Stimulated activated CD4-positive, alpha-beta T cell treated with anti-CD3 and anti-CD28 coated beads, Interleukin-4, amount 100 ng/mL, for 48 hours (primary cell): ENCODE data around the gene CARMIL1.

Source experiments
- DNase-seq, 2 donors: peaks; one replicate each; pipeline ENCODE4 v3.0.0-alpha.2; 2020; ENCODE audit warnings: low read depth in 2 of 2

The CARMIL1 gene

DNA sequence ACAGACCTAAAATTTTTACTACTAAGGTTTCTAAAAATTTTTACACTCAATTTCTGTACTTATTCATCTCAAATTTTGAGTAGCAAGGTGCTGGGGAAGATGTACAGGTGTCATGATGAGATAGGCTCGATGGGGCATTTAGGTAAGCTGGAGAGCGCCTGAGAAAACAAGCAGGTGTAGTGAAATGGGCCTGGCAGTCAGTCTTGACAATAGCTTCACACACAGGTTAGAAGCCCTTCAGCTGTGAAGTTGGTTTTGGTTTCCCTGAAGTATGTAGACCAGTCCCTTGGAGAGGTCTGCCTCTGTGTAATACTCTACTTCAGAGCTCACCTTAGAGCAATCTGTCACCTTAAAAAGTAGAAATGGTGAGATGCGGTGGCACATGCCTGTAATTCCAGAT lies 228.9 kb downstream of the CARMIL1 start:
- no peak for DNase-seq

DNA sequence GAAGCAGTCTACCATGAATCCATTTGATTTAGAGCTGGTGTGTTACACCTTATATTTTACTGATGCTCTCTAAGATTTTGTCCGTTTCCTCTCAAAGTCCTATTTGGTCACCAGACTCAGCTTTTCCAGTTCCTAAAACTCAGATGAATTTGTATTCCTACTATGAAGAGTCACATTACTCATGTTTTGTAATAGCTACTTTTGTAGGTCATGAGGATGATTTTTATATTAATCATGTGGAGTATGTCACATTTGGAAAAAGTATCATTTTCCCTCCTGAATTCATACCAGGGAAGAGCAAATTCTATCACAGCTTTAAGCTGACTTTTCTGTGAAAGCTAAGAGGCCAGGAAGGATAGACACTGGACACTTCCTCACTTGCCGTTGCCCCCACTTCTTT lies 232.2 kb downstream of the CARMIL1 start:
- DNase-seq: no peak

DNA sequence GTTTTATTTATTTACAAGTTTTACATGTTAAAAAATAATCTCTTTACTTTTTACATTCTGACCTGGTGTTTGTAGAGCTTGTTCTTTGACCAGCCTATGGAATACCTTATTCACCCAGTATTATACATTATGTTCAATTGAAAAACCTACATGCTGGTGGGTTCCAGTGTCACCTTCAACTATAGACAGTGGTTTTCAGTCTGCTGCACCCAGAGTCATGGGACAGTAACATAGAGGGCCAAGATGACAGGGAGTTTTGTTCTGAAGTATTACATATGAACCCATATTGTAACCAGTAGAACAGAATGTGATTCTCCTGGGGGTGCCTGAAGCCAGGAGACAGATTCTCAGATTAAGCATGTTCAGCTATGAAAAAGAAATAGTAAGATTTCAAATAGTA lies 233.4 kb downstream of the CARMIL1 start:
- no peak for DNase-seq

DNA sequence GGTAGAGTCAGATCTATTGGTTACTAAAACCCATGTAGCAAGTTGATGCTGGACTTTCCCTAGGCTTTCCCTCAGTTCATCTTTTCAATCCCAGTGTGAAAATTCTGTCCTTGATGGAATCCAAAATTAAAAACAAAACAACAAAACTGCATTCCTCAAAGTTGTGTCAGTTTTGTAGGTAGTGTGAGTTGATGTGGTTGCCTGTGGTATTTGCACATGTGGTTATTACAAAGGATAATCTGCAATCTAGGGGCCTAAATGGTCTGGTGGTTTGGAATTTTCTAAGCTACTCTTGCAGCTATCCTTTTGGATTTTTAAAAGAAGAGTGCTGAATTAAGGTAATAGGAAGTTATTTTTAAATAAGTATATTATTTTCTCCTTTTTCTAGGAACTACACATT lies 240.7 kb downstream of the CARMIL1 start:
- no peak for DNase-seq

DNA sequence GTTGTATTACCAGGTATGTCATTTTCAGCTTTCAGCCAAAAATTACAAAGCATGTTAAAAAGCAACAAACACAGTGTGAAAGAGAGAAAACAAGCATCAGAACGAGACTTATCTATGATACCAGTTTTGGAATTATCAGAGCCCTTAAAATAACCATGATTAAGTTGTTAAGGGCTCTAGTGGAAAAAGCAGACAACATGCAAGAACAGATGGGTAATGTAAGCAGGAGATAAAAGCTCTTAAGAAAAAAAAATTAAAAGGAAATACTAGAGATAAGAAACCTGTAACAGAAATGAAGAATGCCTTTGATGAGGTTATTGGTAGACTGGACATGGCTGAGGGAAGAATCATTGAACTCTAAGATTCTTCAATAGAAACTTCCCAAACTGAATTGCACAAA lies 245.4 kb downstream of the CARMIL1 start:
- DNase-seq: no peak

DNA sequence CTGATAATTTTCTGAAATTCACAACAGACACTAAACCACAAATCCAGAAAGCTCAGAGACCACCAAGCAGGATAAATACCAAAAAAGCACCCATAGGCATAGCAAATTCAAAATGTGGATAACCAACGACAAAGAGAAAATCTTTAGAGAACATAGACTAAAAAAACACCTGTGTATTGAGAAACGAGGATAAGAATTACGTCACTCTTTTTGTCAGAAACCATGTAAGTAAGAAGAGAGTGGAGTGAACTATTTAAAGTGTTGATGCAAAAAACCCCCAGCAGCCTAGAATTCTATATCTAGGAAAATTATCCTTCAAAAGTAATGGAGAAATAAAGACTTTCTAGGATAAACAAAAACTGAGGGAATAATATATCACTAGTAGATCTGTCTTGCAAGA lies 245.9 kb downstream of the CARMIL1 start:
- DNase-seq: no peak

DNA sequence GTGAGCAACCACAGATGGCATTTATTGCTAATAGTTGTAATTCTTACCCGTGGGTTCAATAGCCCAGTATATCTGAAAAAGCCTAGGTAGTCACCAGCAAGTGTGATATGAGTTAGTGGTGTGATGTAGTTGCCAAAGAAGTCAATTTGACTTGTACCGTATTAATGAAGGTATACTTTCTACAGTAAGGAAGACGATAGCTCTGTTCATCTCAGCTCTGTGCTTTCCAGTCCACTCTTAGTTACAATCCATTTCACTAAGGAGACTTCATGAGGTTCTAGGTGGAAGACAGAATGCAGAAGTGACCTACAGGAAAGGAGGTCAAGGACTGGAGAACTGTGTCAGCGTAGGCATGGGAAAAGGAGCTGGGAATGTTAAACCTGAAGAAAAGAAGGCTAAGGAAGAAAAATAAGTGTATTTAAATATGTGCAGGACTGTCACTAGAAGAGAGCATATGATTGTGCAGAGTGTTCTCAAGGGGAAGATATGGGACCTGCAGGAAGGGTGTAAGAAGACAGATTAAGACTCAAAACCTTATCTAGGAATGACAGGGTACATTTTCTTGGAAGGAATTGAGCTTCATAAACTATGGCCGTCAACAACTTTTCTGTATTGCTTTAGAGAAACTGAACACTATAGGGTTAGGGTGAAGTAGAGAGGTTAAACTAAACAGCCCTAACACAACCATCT lies 255.9 kb downstream of the CARMIL1 start:
- no peak for DNase-seq

DNA sequence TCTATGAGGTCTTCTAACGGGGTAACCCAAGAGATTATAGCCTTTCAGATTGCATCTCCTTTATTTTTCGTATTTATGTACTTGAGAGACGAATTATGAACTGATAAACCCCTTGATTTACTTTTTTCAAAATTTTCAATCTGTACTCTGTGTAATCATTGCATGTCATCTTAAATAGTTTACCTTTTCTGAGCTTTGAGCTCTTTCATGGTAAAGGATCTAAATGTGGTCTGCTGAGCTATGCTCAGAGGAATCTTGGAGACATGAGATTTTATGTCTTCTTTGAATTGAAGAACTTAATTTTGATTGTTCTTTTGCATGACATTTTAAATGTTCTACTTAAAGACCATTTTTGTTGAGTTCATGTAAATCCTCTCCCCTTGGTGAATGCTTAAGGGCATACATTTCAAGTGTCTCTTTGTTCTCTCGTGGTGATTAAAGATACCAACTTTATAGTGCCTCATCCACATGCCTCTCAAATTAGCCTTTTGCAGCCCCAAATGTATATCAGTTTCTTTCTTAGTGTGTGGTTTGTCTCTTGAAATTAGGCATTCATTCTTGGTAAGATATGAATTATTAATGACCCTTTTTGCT lies 256.6 kb downstream of the CARMIL1 start:
- no peak for DNase-seq

DNA sequence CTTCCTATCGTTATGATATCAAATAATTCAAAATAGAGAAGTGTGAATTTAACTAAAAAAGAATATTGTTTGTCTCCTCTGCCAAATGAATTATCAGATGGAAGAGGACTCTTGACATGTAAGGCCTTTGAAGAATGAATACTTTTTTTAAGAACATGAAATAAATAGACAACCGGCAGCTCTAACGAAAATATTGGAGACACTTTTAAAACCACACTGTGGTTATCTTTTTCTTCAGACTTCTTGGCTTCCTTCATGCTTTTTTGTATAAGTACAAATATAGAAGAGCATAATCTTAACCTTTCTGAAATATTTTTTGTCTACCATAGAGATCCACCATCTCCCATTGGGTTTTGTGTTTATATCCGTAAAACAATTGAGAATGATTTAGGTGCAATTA lies 257.6 kb downstream of the CARMIL1 start:
- DNase-seq: no peak

DNA sequence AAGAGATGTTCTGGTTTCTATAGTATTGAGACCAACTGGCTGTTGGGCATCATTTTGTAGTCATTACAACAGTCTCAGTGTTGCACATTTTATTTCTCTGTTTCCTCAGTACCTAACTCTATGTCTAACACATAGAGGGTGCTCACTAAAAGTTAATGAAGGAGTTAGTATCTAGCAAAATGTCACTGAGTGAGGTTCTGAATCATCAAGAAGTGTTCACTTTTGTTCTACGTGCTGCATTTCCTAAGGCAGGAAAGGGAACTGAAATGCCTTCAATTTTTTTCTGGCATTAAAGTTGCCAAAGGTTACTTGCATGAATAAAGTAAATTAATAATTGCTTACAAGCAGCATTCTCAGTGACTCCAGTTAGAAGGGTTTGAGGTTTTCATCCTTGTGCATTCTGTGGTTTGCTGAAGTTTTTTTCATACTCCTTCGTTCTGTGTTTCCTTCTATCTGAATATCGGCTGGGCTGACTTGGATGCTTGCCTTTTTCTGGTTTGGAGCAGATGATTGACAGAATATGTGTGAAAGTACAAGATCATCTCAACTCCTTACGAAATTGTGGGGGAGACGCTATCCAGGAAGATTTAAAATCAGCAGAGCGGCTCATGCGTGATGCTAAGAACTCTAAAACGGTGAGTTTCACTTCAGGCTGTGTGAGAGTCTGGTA lies 258.3 kb downstream of the CARMIL1 start:
- DNase-seq: no peak

DNA sequence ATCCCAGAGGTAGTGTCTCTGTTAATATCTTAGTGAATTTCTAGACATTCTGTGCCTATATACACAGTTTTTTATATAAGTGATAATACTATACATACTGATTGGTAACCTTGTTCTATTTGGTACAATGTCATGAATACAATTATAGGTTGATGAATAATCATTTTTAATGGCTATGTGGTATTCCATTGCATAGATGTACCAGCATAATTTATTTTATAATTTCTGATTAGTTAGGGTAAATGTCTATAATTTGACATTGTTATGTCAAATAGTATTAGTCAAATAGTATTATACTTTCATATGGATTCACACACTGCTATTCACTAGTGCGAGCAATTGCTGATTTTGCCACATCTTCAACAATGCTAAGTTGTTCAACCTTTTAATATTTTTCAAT lies 262.1 kb downstream of the CARMIL1 start:
- no peak for DNase-seq

DNA sequence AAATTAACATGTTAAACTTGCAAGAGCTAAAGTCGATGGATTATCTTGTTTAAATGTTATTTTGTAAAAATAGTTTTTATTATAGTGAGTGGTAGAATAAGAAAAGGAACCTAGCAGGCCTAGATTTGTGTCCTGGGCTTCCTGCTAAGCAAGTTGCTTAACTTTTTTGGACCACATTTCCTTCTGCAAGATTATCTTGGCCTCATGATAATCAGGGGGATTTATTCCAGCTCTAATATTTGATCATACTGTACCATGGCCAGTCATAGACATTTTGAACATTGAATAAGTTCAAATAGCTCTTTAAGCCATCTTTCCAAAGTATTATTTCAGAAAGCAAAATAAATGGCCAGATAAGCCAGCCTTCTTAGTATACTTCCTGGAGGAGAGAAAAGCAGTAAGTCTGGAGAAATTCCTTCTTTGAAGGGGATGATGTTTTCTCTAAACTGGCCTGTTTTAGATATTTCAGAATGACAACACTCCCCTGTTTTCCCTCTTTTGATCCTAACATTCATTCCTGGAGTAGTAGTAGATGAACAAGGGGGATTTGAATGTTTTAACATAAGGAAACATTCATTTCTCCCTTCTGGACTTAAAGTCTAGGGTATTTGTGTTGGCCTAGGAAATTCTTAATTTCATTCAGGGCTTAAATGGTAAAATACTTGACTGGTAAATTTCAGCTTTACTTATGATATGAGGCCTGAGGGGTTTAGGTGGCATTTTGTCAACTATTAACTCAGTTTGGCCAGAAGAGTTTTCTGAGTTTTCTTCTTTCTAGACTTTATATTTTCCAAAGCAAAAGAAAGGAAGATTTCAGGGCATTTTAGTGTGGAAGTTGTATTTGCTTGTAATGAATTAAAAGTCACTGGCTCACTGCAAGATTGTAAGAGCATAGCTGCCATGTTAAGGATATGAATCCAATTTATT lies 264.1 kb downstream of the CARMIL1 start:
- no peak for DNase-seq

DNA sequence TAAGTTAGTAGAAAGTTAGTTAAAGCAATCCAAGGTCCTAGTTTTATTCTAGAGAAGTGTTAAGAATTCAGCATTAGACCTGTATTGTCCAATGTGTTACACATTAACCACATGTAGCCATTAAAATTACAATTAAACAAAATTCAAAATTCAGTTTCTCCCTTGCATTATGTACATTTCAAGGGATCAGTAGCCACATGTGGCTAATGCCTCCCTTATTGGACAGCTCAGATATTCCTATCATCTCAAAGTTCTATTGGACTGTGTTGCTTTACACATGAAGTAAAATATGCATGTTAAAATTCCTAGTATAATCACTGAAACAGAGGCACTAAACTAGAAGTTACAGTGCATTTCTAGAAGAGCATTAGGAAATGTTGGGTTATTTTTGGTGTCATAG lies 265.7 kb downstream of the CARMIL1 start:
- no peak for DNase-seq

DNA sequence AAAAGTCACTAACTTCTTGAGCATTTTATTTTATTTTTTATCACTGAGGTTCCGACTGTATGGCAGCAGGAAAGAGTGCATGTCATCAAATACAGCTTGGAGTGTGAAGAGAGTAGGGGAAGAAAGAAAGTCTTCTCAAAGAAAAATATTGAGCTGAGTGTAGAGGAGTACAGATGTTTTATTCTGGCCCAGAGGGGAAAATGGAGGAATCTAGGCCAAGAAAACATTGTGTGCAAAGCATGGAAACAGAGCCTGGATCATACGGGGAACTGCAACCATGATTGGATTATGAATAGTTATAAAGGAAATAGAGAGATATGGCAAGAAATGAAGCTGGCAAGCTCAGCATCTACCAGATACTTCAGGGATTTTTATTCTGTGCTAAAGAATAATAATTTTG lies 268.6 kb downstream of the CARMIL1 start:
- DNase-seq: no peak

DNA sequence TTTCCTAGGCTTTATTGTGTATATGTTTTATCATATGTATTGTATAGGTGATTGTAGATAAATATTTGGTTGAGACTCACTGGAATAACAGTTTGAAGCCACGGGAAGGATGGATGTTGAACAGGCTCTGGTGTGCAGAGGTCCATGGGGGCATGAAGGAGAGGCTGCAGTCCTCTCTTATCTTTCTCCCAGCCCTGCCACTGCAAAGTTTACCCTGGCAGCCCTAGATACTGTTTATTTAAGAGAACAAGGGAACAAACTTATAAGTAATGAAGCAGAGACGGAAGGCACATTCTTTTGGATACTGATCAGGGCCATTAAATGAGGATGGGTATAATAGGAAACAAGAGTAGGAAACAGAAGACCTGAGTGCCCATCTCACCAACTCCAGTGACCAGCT lies 269.3 kb downstream of the CARMIL1 start:
- no peak for DNase-seq

DNA sequence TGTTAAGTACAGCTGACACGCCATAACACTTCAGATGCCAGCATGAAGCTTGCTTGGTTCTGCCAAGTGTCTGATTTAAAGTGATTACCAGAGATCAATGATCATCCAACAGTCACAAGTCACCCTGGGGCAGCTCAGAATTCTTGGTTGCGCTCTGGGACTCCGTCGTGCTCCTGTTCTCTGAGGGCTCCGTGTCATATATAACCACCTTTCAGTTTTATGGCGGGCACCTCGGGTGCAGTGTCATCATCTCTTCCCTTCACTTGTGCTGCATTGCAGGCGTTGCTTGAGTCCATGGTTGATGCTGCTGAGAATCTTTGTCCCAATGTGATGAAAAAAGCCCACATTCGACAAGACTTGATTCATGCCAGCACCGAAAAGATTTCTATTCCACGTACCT lies 271.5 kb downstream of the CARMIL1 start:
- no peak for DNase-seq

DNA sequence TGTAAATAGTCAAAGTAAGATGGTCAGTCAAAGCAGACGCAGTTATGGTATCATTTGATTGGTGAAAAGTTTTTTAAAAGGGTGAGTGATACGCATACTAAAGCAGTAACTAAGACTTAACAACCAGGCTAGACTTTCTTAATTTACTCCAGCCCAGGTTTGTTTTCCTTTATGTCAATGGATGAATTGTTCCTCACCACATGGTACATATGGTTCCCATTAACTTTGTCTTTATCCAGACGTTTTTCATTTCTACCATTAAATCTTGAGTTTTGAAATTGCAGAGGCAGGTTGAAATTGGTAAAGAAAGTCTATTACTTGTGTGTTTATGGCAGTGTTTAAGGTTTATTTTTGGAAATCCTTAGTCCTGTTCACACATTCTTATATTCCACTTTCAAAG lies 274.3 kb downstream of the CARMIL1 start:
- DNase-seq: no peak

DNA sequence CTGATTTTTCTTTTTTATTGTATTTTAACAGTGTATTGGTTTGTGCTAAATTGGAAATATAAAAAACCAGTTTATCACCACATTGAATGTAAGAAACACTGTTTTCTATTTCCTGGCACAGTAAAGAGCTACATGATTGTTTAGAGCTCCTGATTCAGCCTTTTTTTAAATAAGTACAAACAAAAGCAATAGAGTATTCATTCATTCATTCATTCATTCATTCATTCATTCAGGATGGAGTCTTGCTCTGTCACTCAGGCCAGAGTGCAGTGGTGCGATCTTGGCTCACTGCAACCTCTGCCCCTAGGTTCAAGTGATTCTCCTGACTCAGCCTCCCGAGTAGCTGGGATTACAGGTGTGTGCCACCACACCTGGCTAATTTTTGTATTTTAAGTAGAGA lies 276.0 kb downstream of the CARMIL1 start:
- no peak for DNase-seq

DNA sequence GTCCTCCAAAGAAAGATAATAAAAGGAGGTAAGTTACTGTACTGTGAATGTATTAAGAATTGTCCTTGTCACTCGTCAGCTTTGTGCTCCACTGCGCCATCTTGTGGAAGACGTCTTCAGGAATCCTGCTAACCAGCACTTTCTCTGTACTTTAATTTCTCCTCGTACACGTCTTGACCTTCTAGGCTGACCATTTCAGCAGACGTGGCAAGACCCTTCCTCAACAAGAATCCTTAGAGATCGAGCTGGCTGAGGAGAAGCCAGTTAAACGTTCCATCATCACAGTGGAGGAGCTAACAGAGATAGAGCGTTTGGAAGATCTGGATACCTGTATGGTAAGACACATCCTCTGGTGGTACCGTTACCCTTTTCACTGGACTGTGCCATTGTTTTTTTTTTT lies 277.3 kb downstream of the CARMIL1 start:
- DNase-seq: peak; percentile 74 to 82

DNA sequence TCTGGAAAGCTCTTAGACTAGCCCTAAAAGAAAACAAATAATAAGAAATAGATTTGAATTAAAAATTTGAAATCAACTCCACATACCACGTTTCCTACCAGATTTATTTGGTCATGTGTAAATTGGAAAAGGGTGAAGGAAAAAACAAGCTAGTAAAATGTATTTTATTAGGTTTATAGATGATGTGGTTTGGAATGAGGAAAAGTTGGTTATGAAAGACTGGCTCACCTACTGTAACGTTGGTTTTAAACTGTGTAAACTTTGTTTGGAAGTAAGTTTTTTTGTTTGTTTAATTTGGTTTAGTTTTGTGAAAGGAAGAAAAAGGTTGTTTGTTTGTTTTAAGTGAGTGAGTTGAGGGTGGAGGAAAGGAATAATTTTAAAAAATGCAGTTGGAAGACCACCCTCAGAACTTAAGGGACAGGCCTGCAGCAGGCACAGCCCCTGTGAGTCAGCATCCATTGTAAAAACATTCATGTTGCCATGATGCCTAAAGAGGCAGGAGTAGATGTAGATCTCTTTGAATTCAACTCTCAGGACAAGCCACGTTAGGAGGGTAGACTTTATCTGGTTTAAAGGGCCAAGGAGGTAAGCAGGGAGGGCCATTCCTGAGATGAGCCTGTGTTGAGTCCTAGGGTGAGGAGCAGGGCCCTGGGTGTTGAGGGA lies 279.1 kb downstream of the CARMIL1 start:
- no peak for DNase-seq

DNA sequence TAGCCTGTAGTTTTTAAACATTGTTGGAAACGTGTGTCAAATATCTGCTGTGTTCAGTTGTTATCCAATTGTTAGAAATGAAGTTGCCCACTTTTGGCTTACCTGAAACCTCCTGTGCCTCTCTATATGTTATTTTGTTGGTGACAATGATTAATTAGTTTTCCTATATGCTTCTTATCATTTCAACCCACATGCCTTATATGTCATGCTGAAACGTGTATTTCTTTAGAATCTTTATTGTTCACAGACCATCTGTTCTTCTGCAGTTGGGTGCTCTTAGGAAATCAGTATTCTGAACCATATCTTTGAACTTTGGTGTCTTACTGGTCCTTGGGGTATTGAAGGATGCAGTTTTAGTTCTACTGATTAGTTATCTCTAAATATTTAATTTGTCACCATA lies 281.7 kb downstream of the CARMIL1 start:
- DNase-seq: no peak

DNA sequence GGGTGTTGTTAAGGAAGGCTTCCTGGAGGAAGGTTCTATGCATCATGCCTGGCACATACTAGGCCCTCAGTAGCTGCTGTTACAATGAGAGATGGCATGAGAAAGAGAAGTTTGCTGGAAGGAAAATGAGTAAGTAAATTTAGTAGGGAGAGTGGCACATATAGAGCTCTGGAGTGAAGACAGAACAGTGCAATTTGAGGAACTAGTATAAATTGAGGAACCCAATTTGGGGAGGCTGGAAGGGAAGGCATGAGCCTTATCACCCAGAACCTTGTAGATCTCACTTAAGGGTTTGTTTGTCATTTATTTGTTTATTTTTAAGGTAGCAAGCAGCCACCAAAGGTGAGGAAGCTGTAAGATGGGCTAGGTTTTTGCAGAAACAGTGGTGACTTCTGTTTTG lies 285.8 kb downstream of the CARMIL1 start:
- no peak for DNase-seq
